HG02642 (cell line): ENCODE data around the gene IFT74.

Source experiments
- ATAC-seq: cut with Tn5 transposase; IDR thresholded peaks from one replicate; pipeline ENCODE4 v1.9.1; 2021; ENCODE audit warnings: mild to moderate bottlenecking; ENCODE audit not compliant: unreplicated experiment, poor library complexity

Gene IFT74

DNA sequence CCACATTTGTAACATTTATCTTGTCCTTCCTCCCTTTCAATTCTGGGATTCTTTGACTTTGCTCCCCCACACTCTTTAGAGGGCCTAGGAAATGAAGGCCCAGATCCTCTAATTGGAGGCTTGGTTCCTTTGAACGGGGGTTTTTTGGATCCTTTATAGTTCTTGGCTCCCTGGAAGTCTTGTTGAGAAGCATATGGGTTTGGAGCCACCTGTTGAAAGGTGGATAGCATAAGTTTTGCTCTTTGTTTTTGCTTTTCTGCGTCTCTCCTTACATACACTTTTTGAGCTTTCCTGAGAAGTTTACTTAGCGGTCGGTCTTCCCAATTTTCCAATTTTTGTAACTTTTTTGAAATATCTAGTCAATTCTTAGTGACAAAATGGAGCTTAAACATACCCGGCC is 17.8 kb downstream of the IFT74 start:
- no peak for ATAC-seq

DNA sequence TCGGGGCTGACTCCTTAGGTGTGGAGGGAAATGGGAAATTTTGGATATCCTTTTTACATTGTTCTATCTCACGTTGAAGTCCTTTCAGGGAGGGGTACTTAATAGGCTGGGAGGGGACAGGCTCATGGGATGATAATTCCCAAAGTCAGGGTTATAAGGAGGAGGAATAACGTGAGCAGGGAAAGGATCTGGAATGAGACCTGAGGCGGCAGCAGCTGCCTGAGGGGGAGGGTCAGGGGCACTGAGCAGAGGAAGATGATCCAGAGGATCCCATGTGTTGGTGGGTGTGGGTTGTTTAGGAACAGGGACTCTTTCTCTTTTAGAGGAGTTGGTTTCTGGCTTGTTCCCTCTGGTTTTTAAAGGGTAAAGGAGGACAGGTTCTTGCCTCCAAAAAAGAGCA is 18.7 kb downstream of the IFT74 start:
- ATAC-seq: no peak

DNA sequence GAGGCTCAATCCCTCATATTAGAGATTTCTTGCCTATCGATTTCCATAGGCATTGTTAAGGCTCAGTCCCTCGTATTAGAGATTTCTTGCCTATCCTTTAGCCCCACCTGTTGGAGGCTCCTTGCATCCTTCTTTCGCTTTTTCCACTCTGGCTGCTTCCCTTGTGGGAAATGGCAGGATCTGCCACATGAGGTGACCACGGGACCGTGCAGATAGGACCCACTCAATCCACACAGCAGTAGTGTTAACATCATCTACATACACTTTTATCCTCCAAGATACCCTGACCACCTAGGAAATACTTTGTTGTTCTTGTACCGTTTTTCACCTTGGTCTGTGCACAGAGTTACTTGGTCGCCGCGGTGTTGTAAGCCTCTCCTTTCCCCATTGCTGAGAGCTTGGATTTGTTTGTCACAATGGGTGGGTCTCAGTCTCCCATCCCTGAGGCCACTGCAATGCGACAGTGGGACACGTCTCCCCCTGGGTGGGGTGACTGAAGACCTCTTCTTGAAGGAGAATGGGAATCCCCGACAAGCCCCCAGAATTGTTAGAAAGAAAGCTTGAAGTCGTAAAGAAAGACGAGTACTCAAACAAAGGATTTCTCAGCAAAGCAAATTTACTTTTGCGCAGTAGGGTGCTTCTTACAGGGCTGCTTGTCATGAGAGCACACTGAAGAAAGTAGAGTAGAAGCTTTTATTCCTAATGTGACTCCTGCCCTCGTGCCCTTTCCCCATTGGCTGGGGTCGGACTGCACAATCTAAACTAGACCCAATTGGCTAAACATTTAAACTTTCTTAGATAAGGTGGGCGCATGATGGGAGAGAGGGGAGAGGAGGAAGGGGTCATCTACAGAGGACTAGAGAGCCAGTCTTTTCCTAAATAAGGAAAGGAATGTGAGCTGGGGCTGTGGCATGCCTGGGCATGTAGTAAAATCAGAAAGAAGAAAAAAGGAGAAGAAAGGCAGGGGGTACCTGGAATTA is 19.8 kb downstream of the IFT74 start:
- no peak for ATAC-seq

DNA sequence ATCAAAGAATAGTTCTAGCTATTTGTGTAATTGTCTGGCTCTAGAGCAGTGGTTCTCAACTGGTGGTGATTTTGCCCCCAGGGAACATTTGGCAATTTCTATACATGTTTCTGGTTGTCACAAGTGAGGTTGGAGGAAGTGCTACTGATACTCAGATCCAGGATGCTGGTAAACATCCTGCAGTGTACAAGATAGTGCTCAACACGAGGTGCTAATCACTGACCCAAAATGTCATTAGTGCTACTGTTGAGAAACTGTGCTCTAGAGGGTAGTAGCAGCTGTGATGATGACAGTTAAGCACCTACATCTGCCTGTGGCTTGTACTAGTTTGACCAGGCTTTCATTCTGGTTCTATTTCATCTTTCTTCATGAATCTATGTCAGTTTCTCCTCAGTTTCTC is 27.1 kb downstream of the IFT74 start:
- peak; percentile 56 for ATAC-seq

DNA sequence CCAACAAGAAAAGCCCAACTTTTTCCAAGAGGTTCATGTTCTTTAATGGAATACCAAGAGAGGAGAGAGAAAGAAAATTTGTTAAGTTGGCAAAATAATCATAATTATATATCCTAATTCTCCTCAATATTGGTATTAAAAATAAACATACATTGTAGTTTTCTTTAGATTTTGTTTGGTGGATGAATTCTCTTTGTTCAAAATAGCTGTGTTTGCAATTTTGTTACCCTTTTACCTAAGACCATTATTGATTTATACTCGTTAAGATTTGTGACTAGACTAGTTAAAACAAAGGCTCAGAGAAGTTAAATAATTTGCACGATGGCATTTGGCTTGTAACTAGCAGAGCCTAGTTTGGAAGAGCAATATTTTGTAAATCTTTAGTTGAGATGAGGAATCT is 39.6 kb downstream of the IFT74 start:
- ATAC-seq: no peak

DNA sequence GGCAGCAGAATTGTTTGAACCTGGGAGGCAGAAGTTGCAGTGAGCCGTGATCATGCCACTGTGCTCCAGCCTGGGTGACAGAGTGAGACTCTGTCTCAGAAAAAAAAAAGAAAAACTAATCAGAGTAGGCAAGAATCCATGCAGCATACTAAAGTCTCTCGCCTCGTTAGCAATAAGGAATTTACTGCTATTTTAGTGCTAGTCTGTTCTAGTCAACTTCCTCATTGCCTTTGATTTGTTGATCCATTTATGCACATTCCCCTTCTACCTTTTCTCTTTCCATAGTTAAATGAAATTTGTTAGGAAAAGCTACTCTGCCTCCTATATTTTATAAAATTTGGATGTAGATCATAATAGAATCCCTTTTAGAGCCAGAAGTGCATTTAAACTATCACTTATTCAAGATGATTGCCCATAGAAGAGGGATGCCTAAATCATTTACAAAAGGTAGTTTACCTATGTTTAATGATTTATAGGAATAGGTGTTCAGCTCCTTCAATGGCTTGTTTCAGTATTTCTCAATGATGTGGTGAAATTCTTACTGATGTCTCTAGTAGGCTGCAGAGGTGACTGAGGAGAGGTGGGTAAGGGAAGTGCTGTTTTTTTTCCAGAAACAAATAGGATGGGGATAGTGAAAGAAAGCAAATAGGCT is 47.3 kb downstream of the IFT74 start:
- no peak for ATAC-seq

DNA sequence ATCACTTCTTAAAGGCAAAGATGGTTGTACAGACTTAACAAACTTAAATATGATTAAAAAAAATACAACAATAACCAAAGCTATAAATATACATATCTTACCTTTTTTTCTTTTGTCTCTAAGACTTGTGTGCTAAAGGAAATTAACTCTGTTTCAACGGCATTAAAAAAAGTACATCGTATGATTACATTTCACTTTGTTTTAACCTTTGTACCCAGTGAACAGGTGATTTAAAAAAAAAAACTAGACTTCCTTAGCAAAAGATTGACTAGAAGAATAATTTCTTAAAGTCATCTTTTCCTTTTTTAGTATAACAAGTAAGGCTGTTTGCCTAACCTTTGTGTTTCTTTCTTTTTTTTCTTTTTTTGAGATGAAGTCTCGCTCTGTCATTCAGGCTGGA is 49.3 kb downstream of the IFT74 start, which contains the start of gene LRRC19:
Gene LRRC19, minus strand, starts transcription at position 182 of the 400 bp plus-strand sequence. CDS start 5,978 bp downstream, outside the sequence.
- ATAC-seq: no peak

DNA sequence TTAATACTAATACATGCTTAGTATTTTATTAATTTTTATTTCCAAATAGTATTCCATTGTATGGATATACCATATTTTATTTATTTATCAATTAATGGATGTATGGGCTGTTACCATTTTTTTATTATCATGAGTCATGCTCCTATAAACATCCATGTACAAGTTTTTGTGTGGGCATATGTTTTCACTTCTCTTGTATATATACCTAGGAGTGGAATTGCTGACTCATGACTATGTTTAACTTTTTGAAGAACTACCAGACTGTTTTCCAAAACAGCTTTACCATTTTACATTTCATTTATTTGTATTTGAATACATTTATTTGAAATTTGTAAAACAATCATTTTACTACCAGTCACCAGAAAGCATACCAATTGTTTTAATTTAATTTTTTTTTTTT is 63.4 kb downstream of the IFT74 start:
- ATAC-seq: no peak

DNA sequence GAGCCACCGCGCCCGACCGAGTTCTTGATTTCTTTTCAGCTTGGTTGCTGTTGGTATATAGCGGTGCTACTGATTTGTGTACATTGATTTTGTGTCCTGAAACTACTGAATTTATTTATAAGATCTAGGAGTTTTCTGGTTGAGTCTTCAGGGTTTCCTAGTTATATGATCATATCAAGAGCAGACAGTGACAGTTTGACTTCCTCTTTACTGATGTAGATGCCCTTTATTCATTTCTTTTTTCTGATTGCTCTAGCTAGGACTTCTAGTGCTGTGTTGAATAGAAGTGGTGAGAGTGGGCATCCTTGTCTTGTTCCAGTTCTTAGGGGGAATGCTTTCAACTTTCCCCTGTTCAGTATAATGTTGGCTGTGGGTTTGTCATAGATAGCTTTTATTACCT is 66.7 kb downstream of the IFT74 start:
- ATAC-seq: no peak

DNA sequence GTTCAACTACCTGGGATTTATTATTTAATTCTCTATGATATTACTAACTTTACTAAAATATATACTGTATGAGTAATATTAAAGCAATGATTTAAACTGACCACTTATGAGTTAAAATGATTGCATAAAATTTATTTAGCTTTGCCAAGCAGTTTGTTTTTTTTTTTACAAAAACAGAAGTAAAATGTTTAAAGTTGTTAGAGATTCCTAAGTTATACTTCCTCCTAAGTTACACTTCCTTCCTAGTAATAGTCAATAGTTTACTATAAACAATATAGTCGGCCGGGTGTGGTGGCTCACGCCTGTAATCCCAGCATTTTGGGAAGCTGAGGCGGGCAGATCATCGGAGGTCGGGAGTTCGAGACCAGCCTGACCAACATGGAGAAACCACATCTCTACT is 73.0 kb downstream of the IFT74 start:
- no peak for ATAC-seq

DNA sequence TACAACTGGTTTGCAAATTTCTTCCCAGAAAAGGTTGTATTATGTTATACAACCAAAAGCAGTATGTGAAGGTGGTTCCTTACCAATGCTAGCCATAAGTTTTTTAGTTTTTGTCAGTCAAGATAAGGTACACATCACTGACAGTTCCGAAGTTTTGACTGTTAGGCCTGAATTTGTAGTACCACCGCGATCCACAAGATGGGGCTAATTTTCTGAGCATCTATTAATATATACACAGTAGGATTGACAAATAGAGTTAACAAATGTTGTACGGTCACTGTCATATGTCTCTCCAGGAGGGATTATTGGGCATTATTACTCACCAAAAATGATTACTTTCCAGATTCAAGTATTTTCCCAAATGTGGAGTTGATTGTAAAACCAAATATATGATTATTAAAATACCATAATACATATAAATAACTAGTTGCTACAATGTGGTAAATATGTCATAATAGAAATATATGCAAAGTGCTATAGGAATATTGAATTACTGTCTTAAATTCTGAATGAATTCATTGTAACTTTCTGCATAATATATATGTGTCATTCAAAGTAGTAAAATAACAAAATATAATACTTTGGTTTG is 77.7 kb downstream of the IFT74 start:
- peak; percentile 86 for ATAC-seq

DNA sequence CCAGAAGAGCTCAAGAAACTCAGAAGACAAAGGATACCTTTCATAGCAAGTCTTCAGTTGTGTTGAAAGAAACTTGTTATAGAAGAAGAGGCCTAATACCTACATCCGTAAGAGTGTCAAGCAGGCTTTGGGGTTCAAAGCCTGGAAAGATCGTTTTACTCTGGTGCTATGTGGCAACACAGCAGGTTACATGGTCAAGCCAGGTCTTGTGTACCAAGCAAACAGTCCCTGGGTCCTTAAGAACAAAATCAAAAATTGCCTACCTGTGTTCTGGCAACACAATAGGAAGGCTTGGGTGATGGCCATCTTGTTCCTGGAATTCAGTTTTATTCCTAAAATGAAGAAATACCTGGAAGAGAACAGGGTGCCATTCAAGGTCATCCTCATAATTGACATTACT is 81.3 kb downstream of the IFT74 start:
- no peak for ATAC-seq

DNA sequence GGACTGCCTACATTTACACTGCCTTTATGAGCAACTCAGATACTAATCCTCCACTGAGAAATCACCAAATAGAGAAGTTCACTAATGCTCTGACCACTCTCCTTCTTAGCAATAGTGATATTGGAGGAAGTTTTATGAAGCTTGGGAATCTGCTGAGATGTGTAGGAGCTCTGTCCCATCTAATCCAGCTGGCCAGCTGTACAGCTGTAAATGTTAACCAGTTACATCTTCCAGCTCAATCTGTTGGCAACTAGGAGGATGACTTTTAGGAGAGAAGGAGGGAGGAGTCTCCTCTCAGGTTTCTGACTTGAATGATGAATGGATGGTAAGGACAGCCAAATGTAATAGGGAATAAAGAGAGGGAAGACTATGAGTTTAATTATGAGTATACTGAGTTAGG is 85.5 kb downstream of the IFT74 start:
- ATAC-seq: no peak

DNA sequence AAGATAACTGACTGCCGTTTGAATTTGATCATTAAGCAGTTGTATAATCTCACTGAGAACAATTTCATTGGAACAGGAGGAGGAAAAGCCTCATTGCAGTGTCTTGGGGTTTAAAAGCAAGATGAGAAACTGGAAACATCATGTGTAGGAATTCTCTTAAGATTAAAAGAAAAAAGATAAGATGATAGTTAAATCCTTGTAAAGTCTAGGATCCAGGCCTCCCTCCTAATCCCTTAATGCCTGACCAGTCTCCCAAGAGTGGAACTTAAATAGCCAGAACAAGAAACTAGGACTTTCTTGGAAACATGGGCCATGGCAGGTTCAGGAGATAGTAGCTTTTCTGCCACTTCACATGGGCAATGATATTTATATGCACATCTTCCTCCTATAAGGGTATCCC is 86.3 kb downstream of the IFT74 start:
- no peak for ATAC-seq

DNA sequence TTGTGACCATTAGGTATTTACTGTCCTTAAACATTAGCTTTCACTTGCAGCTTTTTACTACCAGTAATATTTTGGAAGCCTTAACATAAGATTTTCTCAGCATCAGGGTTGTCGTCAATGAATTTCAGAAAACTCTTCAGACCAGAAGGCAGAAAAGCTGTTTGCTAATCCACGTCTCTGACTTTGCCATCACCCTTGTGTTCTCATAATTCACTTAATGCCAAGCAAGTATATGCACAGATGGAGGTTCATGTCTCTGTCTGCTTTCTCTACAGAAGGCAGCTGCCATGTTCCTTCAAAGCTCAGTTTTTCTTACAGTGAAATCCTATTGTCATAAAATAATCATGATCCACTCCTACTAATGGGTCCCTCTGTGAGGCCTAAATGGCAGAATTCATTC is 87.0 kb downstream of the IFT74 start:
- ATAC-seq: no peak

DNA sequence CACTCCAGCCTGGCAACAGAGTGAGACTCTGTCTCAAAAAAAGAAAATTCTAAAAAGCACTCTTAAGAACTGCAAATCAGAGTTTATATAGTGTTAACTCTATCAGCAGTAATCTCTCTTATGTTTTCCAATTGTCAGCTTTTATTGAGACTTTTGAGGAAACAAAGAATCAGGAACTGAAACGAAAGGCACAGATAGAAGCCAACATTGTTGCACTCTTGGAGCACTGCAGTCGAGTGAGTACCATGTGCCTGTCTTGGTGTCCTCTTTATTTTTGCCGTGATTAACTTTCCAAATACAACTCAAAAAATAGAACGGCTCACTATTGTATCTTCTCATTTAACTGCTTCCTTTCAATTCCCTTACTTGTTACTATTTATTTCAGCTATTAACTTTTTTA is 90.9 kb downstream of the IFT74 start:
- ATAC-seq: no peak

DNA sequence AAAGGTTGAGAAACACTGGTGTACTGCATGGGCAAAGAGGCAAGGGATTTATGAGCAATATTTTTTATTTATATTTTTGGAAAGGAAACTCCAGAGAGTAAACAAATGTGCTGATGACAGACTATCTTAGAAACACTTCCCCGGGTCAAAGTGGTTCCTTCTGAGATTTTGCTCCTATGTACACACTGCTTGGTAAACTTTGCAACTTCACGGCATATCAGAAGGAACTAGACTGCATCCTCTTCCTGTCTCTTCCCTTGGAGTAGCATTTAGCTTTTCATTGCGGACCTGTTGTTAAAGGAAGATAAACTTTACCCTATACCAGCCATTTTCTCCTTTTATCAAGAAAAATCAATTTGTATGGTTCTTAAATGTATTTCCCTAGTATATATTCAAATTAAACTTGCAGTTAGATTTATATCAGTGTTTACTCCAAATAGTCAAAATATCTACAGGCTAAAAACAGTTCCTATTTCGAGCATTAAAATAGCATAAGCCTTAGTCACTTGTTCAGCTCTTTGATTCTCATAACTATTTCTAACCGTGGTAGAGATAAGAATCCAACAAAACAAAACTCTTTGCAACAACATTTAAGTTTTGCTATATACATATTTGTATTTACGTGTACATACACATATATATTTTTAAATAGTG is 97.3 kb downstream of the IFT74 start:
- ATAC-seq: no peak

DNA sequence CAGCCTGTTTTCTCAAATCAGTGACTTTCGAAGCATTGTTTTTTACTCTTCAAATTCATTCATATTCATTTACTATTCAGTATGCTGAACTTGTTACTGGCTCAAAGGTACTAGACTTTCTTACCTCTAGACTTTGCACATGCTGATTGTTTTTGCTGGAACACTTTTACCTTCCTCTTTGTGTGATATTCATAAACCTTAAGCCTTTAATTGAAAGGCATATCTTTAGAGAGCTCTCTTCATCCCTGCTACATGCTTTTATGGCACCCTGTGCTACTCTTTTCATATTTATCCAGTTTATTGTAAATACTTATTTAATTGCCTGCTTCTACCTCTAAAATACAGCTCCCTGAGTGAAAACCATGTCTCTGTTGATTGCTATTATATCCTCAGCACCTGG is 97.9 kb downstream of the IFT74 start:
- no peak for ATAC-seq

DNA sequence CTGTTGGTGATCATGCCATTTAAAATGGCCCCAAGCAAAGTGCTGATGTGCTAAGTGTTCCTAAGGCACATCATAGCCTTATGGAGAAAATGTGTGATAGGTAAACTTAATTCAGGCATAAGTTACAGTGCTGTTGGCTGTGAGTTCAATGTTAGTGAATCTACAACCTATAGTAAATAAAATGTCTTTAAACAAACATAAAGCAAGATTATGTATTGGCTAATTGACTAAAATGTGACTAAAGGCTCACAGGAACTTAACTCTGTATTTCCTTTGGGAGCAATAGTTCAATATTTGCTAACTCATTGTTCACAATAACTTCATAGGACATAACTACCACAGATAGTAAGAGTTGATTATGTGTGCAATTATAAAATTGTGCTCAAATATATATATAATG is 98.6 kb downstream of the IFT74 start:
- no peak for ATAC-seq

DNA sequence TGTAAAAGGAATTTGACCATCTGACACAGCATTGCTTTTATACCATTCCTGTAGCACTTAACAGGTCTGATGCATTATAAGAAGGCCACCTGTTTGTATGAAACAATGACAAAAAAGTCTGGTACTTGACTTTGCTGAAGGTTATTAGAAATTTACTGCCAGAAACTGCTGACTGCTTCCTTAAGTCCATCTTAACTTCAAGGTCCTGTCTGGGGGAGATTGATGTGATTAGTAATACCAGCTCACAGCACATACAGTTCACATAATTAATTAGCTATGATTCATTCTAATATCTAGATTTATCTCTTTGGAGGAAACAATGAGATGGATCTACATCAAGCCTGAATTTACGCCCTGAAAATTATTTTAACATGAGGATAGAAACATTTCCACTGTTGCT is 103.2 kb downstream of the IFT74 start:
- ATAC-seq: no peak

DNA sequence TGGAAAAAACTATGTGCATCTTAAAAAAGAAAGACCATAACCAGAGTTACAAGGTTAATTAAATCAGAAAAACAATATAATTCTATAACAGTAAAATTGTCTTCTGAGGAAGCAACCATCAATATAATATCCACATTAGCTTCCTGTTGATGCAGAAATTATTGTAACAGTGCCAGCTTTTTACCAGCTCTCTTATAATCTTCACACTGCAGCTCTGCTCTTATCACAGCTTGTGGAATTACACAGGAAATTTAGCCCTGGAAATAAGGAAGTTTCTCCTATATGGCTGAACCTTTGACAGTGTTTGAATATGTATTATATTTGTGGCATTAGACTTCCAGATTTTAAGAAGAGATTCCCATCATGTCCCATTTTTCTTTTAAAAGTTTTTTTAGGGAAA is 103.7 kb downstream of the IFT74 start:
- ATAC-seq: no peak
